WERI-Rb-1 (cell line): ENCODE results near the gene ATRIP.
"Not testable (repeated sequence)": the region's sequence is repeated elsewhere in the genome, so short reads cannot be mapped to it uniquely, and the experiment has no call there.

Experiments
- DNase-seq: peaks from one replicate; pipeline ENCODE4 v3.0.0-alpha.2; 2020
- H3K27ac ChIP-seq: fragments of 250-450 bp; sonication (Bioruptor Pico); 2 replicates; pipeline ENCODE4 v1.5.1; 2020; ENCODE audit warnings: mild to moderate bottlenecking, moderate library complexity
- H3K27me3 ChIP-seq: fragments of 250-450 bp; sonication (Bioruptor Pico); 2 replicates; pipeline ENCODE4 v1.5.1; 2021; ENCODE audit warnings: mild to moderate bottlenecking, low read depth, moderate library complexity; ENCODE audit not compliant: insufficient read depth, severe bottlenecking
- H3K36me3 ChIP-seq: fragments of 250-450 bp; sonication (Bioruptor Pico); 2 replicates; pipeline ENCODE4 v1.5.1; 2020; ENCODE audit warnings: mild to moderate bottlenecking, moderate library complexity
- H3K4me3 ChIP-seq: 2 replicates; pipeline ENCODE4 v1.5.1; 2011; ENCODE audit warnings: low read depth, mild to moderate bottlenecking, control low read depth, low read length
- H3K9me3 ChIP-seq: fragments of 250-450 bp; sonication (Bioruptor Pico); 2 replicates; pipeline ENCODE4 v1.5.1; 2021; ENCODE audit warnings: mild to moderate bottlenecking, moderate library complexity; ENCODE audit not compliant: severe bottlenecking
- CTCF ChIP-seq: IDR thresholded peaks from 2 replicates; pipeline ENCODE4 v1.5.1; 2011; ENCODE audit warnings: low read depth, mild to moderate bottlenecking, control low read depth, inconsistent platforms, low read length

The ATRIP gene

GRCh38 chr3:48474619-48475018 lies 28.1 kb downstream of the ATRIP start:
- no peaks in the 10 kb centered on the region for H3K36me3 ChIP-seq
- no peak overlapping the region for H3K27ac ChIP-seq
- no peaks in the 10 kb centered on the region for H3K27me3 ChIP-seq
- TF ChIP-seq CTCF: no peak
- H3K4me3 ChIP-seq: no peak overlapping the region
- H3K9me3 ChIP-seq: no peaks in the 10 kb centered on the region
- DNase-seq: no peak

- H3K4me3 ChIP-seq: no peak overlapping the region
- H3K9me3 ChIP-seq: no peaks in the 10 kb centered on the region
- TF ChIP-seq CTCF: no peak
- no peak for DNase-seq
- H3K27ac ChIP-seq: no peak overlapping the region
- no peaks in the 10 kb centered on the region for H3K27me3 ChIP-seq
- no peaks in the 10 kb centered on the region for H3K36me3 ChIP-seq
Measured at GRCh38 chr3:48475188-48475587, 28.7 kb downstream of the ATRIP start.

GRCh38 chr3:48476426-48477053 lies 30.0 kb downstream of the ATRIP start:
- no peaks in the 10 kb centered on the region for H3K27me3 ChIP-seq
- no peak overlapping the region for H3K27ac ChIP-seq
- no peaks in the 10 kb centered on the region for H3K9me3 ChIP-seq
- H3K4me3 ChIP-seq: no peak overlapping the region
- no peak for DNase-seq
- TF ChIP-seq CTCF: no peak
- H3K36me3 ChIP-seq: no peaks in the 10 kb centered on the region

- TF ChIP-seq CTCF: no peak
- no peak for DNase-seq
- Histone ChIP-seq H3K27me3 (no peaks in the 10 kb centered on the region), H3K4me3 (no peak overlapping the region), H3K9me3 (no peaks in the 10 kb centered on the region), H3K27ac (no peak overlapping the region), H3K36me3 (no peaks in the 10 kb centered on the region)
Measured at GRCh38 chr3:48477959-48478520, 31.5 kb downstream of the ATRIP start.

GRCh38 chr3:48478626-48479555 lies 32.4 kb downstream of the ATRIP start:
- no peak overlapping the region for H3K27ac ChIP-seq

GRCh38 chr3:48480891-48481290 lies 34.4 kb downstream of the ATRIP start:
- H3K27me3 ChIP-seq, H3K9me3 ChIP-seq, DNase-seq, H3K4me3 ChIP-seq, H3K36me3 ChIP-seq, H3K27ac ChIP-seq: not testable (repeated sequence)

More at GRCh38 chr3:48478626-48479555, 32.4 kb downstream of the ATRIP start:
- Histone ChIP-seq H3K27me3 (no peaks in the 10 kb centered on the region), H3K9me3 (no peaks in the 10 kb centered on the region), H3K36me3 (no peaks in the 10 kb centered on the region), H3K4me3 (no peak overlapping the region)
- no peak for TF ChIP-seq CTCF
- no peak for DNase-seq

GRCh38 chr3:48482822-48483221 lies 36.3 kb downstream of the ATRIP start:
- H3K27ac ChIP-seq, H3K36me3 ChIP-seq, H3K27me3 ChIP-seq, DNase-seq, H3K9me3 ChIP-seq, H3K4me3 ChIP-seq: not testable (repeated sequence)
